WERI-Rb-1 (cell line): ENCODE measurements around the gene SLC23A2.
"Not testable (repeated sequence)": the region's sequence is repeated elsewhere in the genome, so short reads cannot be mapped to it uniquely, and the experiment has no call there.

ENCODE experiments used
- DNase-seq: peaks from one replicate; pipeline ENCODE4 v3.0.0-alpha.2; 2020
- H3K27ac ChIP-seq: fragments of 250-450 bp; sonication (Bioruptor Pico); 2 replicates; pipeline ENCODE4 v1.5.1; 2020; ENCODE audit warnings: mild to moderate bottlenecking, moderate library complexity
- H3K27me3 ChIP-seq: fragments of 250-450 bp; sonication (Bioruptor Pico); 2 replicates; pipeline ENCODE4 v1.5.1; 2021; ENCODE audit warnings: mild to moderate bottlenecking, low read depth, moderate library complexity; ENCODE audit not compliant: insufficient read depth, severe bottlenecking
- H3K36me3 ChIP-seq: fragments of 250-450 bp; sonication (Bioruptor Pico); 2 replicates; pipeline ENCODE4 v1.5.1; 2020; ENCODE audit warnings: mild to moderate bottlenecking, moderate library complexity
- H3K4me3 ChIP-seq: 2 replicates; pipeline ENCODE4 v1.5.1; 2011; ENCODE audit warnings: low read depth, mild to moderate bottlenecking, control low read depth, low read length
- H3K9me3 ChIP-seq: fragments of 250-450 bp; sonication (Bioruptor Pico); 2 replicates; pipeline ENCODE4 v1.5.1; 2021; ENCODE audit warnings: mild to moderate bottlenecking, moderate library complexity; ENCODE audit not compliant: severe bottlenecking
- CTCF ChIP-seq: IDR thresholded peaks from 2 replicates; pipeline ENCODE4 v1.5.1; 2011; ENCODE audit warnings: low read depth, mild to moderate bottlenecking, control low read depth, inconsistent platforms, low read length

Gene SLC23A2

DNA sequence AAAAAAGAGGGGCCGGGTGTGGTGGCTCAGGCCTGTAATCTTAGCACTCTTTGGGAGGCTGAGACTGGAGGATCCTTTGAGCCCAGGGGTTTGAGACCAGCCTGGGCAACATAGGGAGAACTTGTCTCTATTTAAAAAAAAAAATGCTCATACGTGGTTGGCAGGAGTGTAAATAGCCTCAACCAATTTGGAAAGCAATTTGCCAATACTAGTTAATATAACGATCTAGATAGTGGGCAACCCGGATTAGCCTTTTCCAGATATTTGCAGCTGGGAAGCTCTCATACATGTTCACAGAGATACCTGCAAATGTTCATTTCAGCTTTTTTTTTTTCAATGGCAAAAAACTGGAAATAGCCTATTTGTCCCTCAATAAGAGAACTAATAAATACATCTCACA, 39.0 kb upstream of the SLC23A2 start:
- TF ChIP-seq CTCF = no peak
- no peaks in the 10 kb centered on the region for H3K9me3 ChIP-seq
- H3K4me3 ChIP-seq = no peak overlapping the region
- no peak overlapping the region for H3K27ac ChIP-seq
- H3K36me3 ChIP-seq = no peaks in the 10 kb centered on the region
- no peaks in the 10 kb centered on the region for H3K27me3 ChIP-seq
- no peak for DNase-seq

DNA sequence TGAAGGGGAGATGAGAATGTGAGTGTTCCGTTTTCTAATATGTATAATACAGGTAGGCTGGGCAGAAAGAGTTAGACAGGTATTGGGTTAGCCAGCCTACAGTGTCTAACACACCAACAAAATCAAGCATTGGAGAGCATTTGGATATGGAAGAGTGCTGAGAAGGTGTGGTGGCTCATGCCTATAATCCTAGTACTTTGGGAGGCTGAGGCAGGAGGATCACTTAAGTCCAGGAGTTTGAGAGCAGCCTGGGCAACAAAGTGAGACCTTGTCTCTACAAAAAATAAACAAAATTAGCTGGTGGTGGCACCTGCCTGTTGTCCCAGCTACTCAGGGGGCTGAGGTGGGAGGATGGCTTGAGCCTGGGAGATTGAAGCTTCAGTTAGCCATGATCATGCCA, 38.6 kb upstream of the SLC23A2 start:
- H3K27me3 ChIP-seq = no peaks in the 10 kb centered on the region
- no peaks in the 10 kb centered on the region for H3K36me3 ChIP-seq
- no peak for DNase-seq
- no peak overlapping the region for H3K27ac ChIP-seq
- H3K4me3 ChIP-seq = no peak overlapping the region
- no peak for TF ChIP-seq CTCF
- H3K9me3 ChIP-seq = no peaks in the 10 kb centered on the region

DNA sequence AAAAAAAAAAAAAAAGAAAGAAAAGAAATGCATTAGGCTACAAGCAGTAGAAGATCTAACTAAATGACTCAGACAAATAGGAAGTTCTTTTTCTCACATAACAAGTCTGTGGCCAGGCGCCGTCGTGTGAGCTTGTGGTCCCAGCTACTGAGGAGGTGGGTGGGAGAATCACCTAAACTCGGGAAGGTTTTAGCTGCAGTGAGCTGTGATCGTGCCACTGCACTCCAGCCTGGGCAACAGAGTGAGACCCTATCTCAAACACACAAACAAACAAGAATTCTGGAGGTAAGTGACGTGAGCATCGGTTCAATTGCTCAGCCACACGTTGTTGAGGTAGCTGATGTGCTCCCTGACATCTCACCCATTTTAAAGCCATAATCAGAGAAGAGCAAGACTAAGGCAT, 37.9 kb upstream of the SLC23A2 start:
- no peak for TF ChIP-seq CTCF

GRCh38 chr20:5036828-5037227, 35.5 kb upstream of the SLC23A2 start:
- H3K36me3 ChIP-seq = no peaks in the 10 kb centered on the region
- H3K27ac ChIP-seq = no peak overlapping the region
- no peak overlapping the region for H3K4me3 ChIP-seq
- H3K27me3 ChIP-seq = no peaks in the 10 kb centered on the region
- DNase-seq = no peak
- no peak for TF ChIP-seq CTCF
- H3K9me3 ChIP-seq = no peaks in the 10 kb centered on the region

More for the DNA sequence above, 37.9 kb upstream of the SLC23A2 start:
- DNase-seq = no peak
- H3K9me3 ChIP-seq = no peaks in the 10 kb centered on the region
- H3K4me3 ChIP-seq = no peak overlapping the region
- no peaks in the 10 kb centered on the region for H3K27me3 ChIP-seq
- no peaks in the 10 kb centered on the region for H3K36me3 ChIP-seq
- no peak overlapping the region for H3K27ac ChIP-seq

- H3K27me3 ChIP-seq, H3K36me3 ChIP-seq, H3K9me3 ChIP-seq, DNase-seq, H3K4me3 ChIP-seq, H3K27ac ChIP-seq: not testable (repeated sequence)
These were observed 34.2 kb upstream of the SLC23A2 start for GRCh38 chr20:5035518-5035917.

DNA sequence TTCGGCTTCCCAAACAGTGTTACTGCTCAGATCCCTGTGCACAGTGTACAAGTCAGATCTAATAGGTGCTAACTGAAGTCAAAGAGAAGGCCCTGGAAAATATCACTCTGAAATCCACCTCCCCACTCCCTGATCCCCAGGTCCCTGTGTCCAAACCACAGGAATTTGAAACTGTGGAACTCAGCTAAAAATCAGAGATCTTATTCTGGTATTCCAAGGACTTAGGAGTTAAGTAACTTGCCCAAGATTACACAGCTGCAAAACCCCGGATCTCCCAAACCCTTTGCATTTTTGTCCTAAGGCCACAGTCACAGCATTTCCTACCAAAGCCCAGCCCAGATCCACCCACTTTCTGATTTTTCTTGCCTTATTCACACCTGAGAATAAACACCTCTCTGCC, 32.3 kb upstream of the SLC23A2 start:
- no peak for DNase-seq
- Histone ChIP-seq H3K27ac (no peak overlapping the region), H3K27me3 (no peaks in the 10 kb centered on the region), H3K4me3 (no peak overlapping the region), H3K9me3 (no peaks in the 10 kb centered on the region), H3K36me3 (no peaks in the 10 kb centered on the region)
- TF ChIP-seq CTCF = no peak

- not testable (repeated sequence) for H3K9me3 ChIP-seq, DNase-seq, H3K4me3 ChIP-seq, H3K36me3 ChIP-seq, H3K27me3 ChIP-seq
- peak overlapping the region; percentile 66 for H3K27ac ChIP-seq
These were observed 30.4 kb upstream of the SLC23A2 start for GRCh38 chr20:5031701-5032100.
